ENCODE results near the gene ZNF236. TPM values are rescaled to one million over a fixed set of nuclear protein-coding genes. Genes with fewer than 3 reads are reported as not detected.

ZNF236 gene
- polyA plus RNA-seq, 4 donors = 1.4 to 6.1 (median 2.3) TPM

- no peak overlapping the region for H3K4me3 ChIP-seq (ENCODE audit: low read depth in 1 of 3, low read length in 3 of 3)
- no peak for DNase-seq
These were observed 8.1 kb upstream of the ZNF236 start for GRCh38 chr18:76814256-76814655.

GRCh38 chr18:76816127-76816526 lies 6.2 kb upstream of the ZNF236 start:
- peaks cover 1 to 4% (median 4%) of the 10 kb centered on the region in 3 donors for H3K4me1 ChIP-seq (ENCODE audit: control insufficient read depth in 3 of 3, insufficient read depth in 2 of 3, low read depth in 1 of 3, low read length in 2 of 3)
- FAIRE-seq = no peak
- no peak for DNase-seq
- H3K4me3 ChIP-seq (ENCODE audit: low read depth in 1 of 3, low read length in 3 of 3) = no peak overlapping the region
- WGBS, 3 donors = 68 to 80% (median 70%) methylated on average over 8 of the region's 8 CpGs
- H3K27me3 ChIP-seq (ENCODE audit: control insufficient read depth in 3 of 3, insufficient read depth in 3 of 3, low read length in 3 of 3) = no peaks in the 10 kb centered on the region
- H3K9me3 ChIP-seq (ENCODE audit: control insufficient read depth in 2 of 2, insufficient read depth in 1 of 2, low read depth in 1 of 2, low read length in 1 of 2) = no peaks in the 10 kb centered on the region
- peaks cover 0 to 19% (median 3%) of the 10 kb centered on the region in 3 donors for H3K36me3 ChIP-seq (ENCODE audit: control insufficient read depth in 3 of 3, insufficient read depth in 2 of 3, low read depth in 1 of 3, low read length in 3 of 3)
- no peak overlapping the region for H3K27ac ChIP-seq (ENCODE audit: low read depth in 1 of 3, low read length in 2 of 3)

More at GRCh38 chr18:76814256-76814655, 8.1 kb upstream of the ZNF236 start:
- H3K27ac ChIP-seq (ENCODE audit: low read depth in 1 of 3, low read length in 2 of 3) = no peak overlapping the region
- no peaks in the 10 kb centered on the region for H3K4me1 ChIP-seq (ENCODE audit: control insufficient read depth in 3 of 3, insufficient read depth in 2 of 3, low read depth in 1 of 3, low read length in 2 of 3)
- no peaks in the 10 kb centered on the region for H3K27me3 ChIP-seq (ENCODE audit: control insufficient read depth in 3 of 3, insufficient read depth in 3 of 3, low read length in 3 of 3)
- peaks cover 0 to 12% (median 3%) of the 10 kb centered on the region in 3 donors for H3K36me3 ChIP-seq (ENCODE audit: control insufficient read depth in 3 of 3, insufficient read depth in 2 of 3, low read depth in 1 of 3, low read length in 3 of 3)
- no peak for FAIRE-seq
- WGBS, 3 donors = 87 to 89% (median 89%) methylated on average over 11 of the region's 11 CpGs
- H3K9me3 ChIP-seq (ENCODE audit: control insufficient read depth in 2 of 2, insufficient read depth in 1 of 2, low read depth in 1 of 2, low read length in 1 of 2) = no peaks in the 10 kb centered on the region

DNA sequence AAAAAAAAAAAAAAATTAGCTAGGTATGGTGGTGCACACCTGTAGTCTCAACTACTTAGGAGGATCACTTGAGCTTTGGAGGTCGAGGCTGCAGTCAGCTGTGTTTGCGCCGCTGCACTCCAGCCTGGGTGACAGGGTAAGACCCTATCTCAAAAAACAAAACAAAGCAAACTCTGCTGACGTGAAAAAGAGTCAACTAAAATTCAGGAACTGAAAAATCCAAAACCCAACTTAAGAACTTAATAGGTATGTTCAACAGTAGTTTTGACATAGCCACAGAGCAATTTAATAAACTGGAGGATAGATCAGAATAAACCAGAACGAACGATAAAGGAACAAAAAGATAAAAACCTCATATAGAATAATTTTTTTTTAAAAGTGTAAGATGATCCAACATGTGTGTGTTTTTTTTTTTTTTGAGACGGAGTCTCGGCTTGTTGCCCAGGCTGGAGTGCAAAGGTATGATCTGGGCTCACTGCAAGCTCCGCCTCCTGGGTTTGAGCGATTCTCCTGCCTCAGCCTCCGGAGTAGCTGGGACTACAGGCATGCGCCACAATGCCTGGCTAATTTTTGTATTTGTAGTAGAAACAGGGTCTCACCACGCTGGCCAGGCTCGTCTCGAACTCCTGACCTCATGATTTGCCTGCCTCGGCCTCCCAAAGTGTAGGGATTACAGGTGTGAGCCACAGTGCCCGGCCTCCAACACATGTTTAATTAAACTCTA lies 4.3 kb upstream of the ZNF236 start:
- H3K4me1 ChIP-seq (ENCODE audit: control insufficient read depth in 3 of 3, insufficient read depth in 2 of 3, low read depth in 1 of 3, low read length in 2 of 3) = peaks cover 1 to 6% (median 4%) of the 10 kb centered on the region in 3 donors
- FAIRE-seq = no peak
- no peak overlapping the region for H3K27ac ChIP-seq (ENCODE audit: low read depth in 1 of 3, low read length in 2 of 3)

GRCh38 chr18:76819411-76820136 lies 2.8 kb upstream of the ZNF236 start:
- H3K36me3 ChIP-seq (ENCODE audit: control insufficient read depth in 3 of 3, insufficient read depth in 2 of 3, low read depth in 1 of 3, low read length in 3 of 3) = peaks cover 0 to 19% (median 3%) of the 10 kb centered on the region in 3 donors
- H3K27me3 ChIP-seq (ENCODE audit: control insufficient read depth in 3 of 3, insufficient read depth in 3 of 3, low read length in 3 of 3) = no peaks in the 10 kb centered on the region
- no peak for FAIRE-seq
- no peak overlapping the region for H3K27ac ChIP-seq (ENCODE audit: low read depth in 1 of 3, low read length in 2 of 3)
- WGBS, 3 donors = 91 to 92% (median 92%) methylated on average over 11 of the region's 11 CpGs
- no peaks in the 10 kb centered on the region for H3K9me3 ChIP-seq (ENCODE audit: control insufficient read depth in 2 of 2, insufficient read depth in 1 of 2, low read depth in 1 of 2, low read length in 1 of 2)
- H3K4me3 ChIP-seq (ENCODE audit: low read depth in 1 of 3, low read length in 3 of 3) = no peak overlapping the region
- peaks cover 1 to 6% (median 4%) of the 10 kb centered on the region in 3 donors for H3K4me1 ChIP-seq (ENCODE audit: control insufficient read depth in 3 of 3, insufficient read depth in 2 of 3, low read depth in 1 of 3, low read length in 2 of 3)
- no peak for DNase-seq

More for the DNA sequence above, 4.3 kb upstream of the ZNF236 start:
- Histone ChIP-seq H3K4me3 (ENCODE audit: low read depth in 1 of 3, low read length in 3 of 3) (no peak overlapping the region), H3K27me3 (ENCODE audit: control insufficient read depth in 3 of 3, insufficient read depth in 3 of 3, low read length in 3 of 3) (no peaks in the 10 kb centered on the region), H3K36me3 (ENCODE audit: control insufficient read depth in 3 of 3, insufficient read depth in 2 of 3, low read depth in 1 of 3, low read length in 3 of 3) (peaks cover 0 to 19% (median 3%) of the 10 kb centered on the region in 3 donors), H3K9me3 (ENCODE audit: control insufficient read depth in 2 of 2, insufficient read depth in 1 of 2, low read depth in 1 of 2, low read length in 1 of 2) (no peaks in the 10 kb centered on the region)
- WGBS, 3 donors = 67 to 82% (median 81%) methylated on average over 17 of the region's 17 CpGs
- DNase-seq = peak in 1 of 2 donors; percentile 58

- Histone ChIP-seq H3K27ac (ENCODE audit: low read depth in 1 of 3, low read length in 2 of 3) (peak overlapping the region; percentile 89 to 92 (median 92)), H3K9me3 (ENCODE audit: control insufficient read depth in 2 of 2, insufficient read depth in 1 of 2, low read depth in 1 of 2, low read length in 1 of 2) (no peaks in the 10 kb centered on the region), H3K4me1 (ENCODE audit: control insufficient read depth in 3 of 3, insufficient read depth in 2 of 3, low read depth in 1 of 3, low read length in 2 of 3) (peaks cover 1 to 6% (median 4%) of the 10 kb centered on the region in 3 donors), H3K27me3 (ENCODE audit: control insufficient read depth in 3 of 3, insufficient read depth in 3 of 3, low read length in 3 of 3) (no peaks in the 10 kb centered on the region), H3K36me3 (ENCODE audit: control insufficient read depth in 3 of 3, insufficient read depth in 2 of 3, low read depth in 1 of 3, low read length in 3 of 3) (peaks cover 0 to 9% (median 3%) of the 10 kb centered on the region in 3 donors), H3K4me3 (ENCODE audit: low read depth in 1 of 3, low read length in 3 of 3) (peak overlapping the region; percentile 85 to 97 (median 86))
- DNase-seq (no peak), FAIRE-seq (no peak)
- WGBS, 3 donors = 0 to 1% (median 1%) methylated on average over 12 of the region's 12 CpGs
These were observed 942 bp upstream of the ZNF236 start for GRCh38 chr18:76821356-76821874.

DNA sequence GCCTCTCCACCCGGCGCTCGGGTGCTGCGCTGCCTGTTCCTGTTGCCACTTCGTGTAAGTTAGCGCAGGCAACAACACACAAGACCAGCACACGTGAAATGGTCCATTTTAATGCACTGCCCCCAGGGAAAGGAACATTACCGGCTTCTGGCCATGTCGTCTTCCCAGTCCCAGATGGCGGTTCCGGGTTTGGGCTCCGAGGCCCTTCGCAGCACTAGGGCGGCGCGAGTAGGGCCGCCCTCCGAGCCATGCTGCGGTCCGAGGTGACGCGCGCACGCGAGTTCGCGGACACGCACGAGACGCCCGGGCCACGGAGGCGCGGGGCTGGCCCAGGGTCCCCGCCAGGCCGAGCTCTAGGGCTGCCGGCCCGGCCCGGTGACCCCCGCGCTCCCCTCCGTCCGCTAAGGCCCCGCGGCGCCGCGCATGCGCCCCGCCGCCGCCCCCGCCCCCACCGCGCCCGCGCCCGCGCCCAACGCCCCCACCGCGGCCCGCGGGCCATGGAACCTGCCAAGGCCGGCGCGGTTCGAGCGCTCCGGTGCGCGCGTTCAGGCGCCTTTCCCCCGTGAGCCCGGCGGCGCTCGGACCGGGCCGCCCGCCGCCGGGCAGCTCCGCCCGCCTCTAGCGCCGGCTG lies 367 bp upstream of the ZNF236 start:
- WGBS, 3 donors = 0 to 1% (median 0%) methylated on average over 19 to 88 of the region's 88 CpGs
- H3K9me3 ChIP-seq (ENCODE audit: control insufficient read depth in 2 of 2, insufficient read depth in 1 of 2, low read depth in 1 of 2, low read length in 1 of 2) = no peaks in the 10 kb centered on the region
- H3K36me3 ChIP-seq (ENCODE audit: control insufficient read depth in 3 of 3, insufficient read depth in 2 of 3, low read depth in 1 of 3, low read length in 3 of 3) = peaks cover 0 to 6% (median 0%) of the 10 kb centered on the region in 3 donors
- peaks cover 1 to 6% (median 4%) of the 10 kb centered on the region in 3 donors for H3K4me1 ChIP-seq (ENCODE audit: control insufficient read depth in 3 of 3, insufficient read depth in 2 of 3, low read depth in 1 of 3, low read length in 2 of 3)
- DNase-seq (peak; percentile 63 to 90), FAIRE-seq (no peak)
- H3K27ac ChIP-seq (ENCODE audit: low read depth in 1 of 3, low read length in 2 of 3) = peak overlapping the region; percentile 89 to 92 (median 92)
- H3K27me3 ChIP-seq (ENCODE audit: control insufficient read depth in 3 of 3, insufficient read depth in 3 of 3, low read length in 3 of 3) = no peaks in the 10 kb centered on the region
- peak overlapping the region; percentile 85 to 97 (median 86) for H3K4me3 ChIP-seq (ENCODE audit: low read depth in 1 of 3, low read length in 3 of 3)

- H3K36me3 ChIP-seq (ENCODE audit: control insufficient read depth in 3 of 3, insufficient read depth in 2 of 3, low read depth in 1 of 3, low read length in 3 of 3) = peaks cover 0 to 6% (median 0%) of the 10 kb centered on the region in 3 donors
- peaks cover 1 to 6% (median 4%) of the 10 kb centered on the region in 3 donors for H3K4me1 ChIP-seq (ENCODE audit: control insufficient read depth in 3 of 3, insufficient read depth in 2 of 3, low read depth in 1 of 3, low read length in 2 of 3)
- H3K27me3 ChIP-seq (ENCODE audit: control insufficient read depth in 3 of 3, insufficient read depth in 3 of 3, low read length in 3 of 3) = no peaks in the 10 kb centered on the region
- WGBS, 3 donors = 5 to 7% (median 7%) methylated on average over 24 to 26 of the region's 26 CpGs
- H3K9me3 ChIP-seq (ENCODE audit: control insufficient read depth in 2 of 2, insufficient read depth in 1 of 2, low read depth in 1 of 2, low read length in 1 of 2) = no peaks in the 10 kb centered on the region
- H3K27ac ChIP-seq (ENCODE audit: low read depth in 1 of 3, low read length in 2 of 3) = peak overlapping the region; percentile 19 to 90 (median 81)
- H3K4me3 ChIP-seq (ENCODE audit: low read depth in 1 of 3, low read length in 3 of 3) = peak overlapping the region; percentile 71 to 86 (median 85)
- FAIRE-seq (no peak), DNase-seq (no peak)
These were observed 793 bp downstream of the ZNF236 start for GRCh38 chr18:76823161-76823538.

DNA sequence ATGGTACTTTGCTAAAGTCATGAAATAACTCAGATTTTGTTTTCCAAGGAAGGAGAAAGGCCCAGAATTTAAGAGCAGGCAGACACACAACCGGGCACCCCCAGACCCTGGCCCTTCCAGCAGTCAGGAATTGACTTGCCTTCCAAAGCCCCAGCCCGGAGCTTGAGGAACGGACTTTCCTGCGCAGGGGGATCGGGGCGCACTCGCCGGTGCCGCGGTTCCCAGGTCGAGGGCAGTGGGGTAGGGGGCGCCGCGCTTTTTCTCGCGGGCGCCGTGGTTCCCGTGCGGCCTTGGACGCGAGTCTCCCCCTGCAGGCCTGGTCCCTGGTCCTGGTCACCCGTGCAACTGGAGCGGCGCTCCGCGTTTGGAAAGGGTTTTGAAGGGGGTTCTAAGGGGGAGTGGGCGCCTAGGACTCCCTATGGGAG lies 1.2 kb downstream of the ZNF236 start:
- no peaks in the 10 kb centered on the region for H3K27me3 ChIP-seq (ENCODE audit: control insufficient read depth in 3 of 3, insufficient read depth in 3 of 3, low read length in 3 of 3)
- FAIRE-seq (no peak), DNase-seq (peak in 1 of 2 donors; percentile 60)
- H3K36me3 ChIP-seq (ENCODE audit: control insufficient read depth in 3 of 3, insufficient read depth in 2 of 3, low read depth in 1 of 3, low read length in 3 of 3) = peaks cover 0 to 6% (median 0%) of the 10 kb centered on the region in 3 donors
- H3K4me3 ChIP-seq (ENCODE audit: low read depth in 1 of 3, low read length in 3 of 3) = peak overlapping the region; percentile 71 to 86 (median 85)
- peaks cover 1 to 6% (median 4%) of the 10 kb centered on the region in 3 donors for H3K4me1 ChIP-seq (ENCODE audit: control insufficient read depth in 3 of 3, insufficient read depth in 2 of 3, low read depth in 1 of 3, low read length in 2 of 3)
- peak overlapping the region; percentile 13 to 90 (median 19) for H3K27ac ChIP-seq (ENCODE audit: low read depth in 1 of 3, low read length in 2 of 3)
- 31 to 66% (median 53%) methylated on average over 28 of the region's 28 CpGs for WGBS, 3 donors
- H3K9me3 ChIP-seq (ENCODE audit: control insufficient read depth in 2 of 2, insufficient read depth in 1 of 2, low read depth in 1 of 2, low read length in 1 of 2) = no peaks in the 10 kb centered on the region

Measured in small intestine (tissue), 7 donors.